Measurements from ENCODE around the gene CNTNAP5.

CNTNAP5 gene

GRCh38 chr2:124162256-124162655 lies 137.2 kb downstream of the CNTNAP5 start:
- no peak for DNase-seq

GRCh38 chr2:124163840-124164239 lies 138.8 kb downstream of the CNTNAP5 start:
- DNase-seq: no peak

- DNase-seq: no peak
Observed at GRCh38 chr2:124165698-124166097, 140.6 kb downstream of the CNTNAP5 start.

DNA sequence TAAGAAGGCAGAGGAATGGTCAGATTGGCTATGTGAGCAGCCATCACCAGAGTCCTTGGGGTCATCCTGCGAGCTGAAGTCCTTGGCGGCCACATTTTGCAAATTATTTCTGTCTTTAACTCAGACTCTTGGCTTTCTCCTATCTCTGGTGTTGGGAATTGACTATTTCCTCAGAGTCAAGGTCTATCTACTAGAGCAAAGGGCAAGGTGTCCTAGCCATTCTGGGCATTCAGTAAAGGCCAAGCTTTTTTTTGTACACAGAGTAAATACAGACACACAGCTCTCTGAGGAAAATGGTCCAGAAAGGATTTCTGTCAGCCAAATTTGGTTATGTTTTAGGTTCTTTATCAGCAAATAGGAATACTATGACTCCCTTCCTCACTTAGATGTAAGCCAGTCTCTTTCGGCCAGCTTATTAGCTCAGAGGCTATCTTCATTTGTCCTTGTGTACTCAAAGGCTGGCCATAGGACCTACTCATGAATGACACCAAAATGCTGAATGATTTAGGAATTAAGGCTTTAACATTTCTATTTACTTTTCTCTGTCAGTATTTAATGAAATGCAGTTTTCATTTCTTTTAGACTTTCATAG lies 146.5 kb downstream of the CNTNAP5 start:
- DNase-seq: no peak

DNA sequence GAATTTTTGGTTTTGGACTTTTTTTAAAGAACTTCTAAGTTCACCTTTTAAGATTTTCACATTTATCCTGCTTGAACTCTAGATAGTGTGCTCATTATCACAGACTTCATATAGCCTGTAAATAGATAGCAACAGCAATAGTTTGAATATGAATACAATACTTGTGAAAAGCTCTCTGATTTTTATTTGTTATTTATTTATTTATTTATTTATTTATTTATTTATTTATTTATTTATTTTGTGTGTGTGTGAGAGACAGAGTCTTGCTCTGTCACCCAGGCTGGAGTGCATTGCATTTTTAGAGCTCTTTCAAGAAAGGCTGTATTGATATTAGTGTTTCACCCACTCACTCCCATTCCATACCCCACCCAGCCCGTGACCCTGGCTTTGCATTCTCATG lies 153.6 kb downstream of the CNTNAP5 start:
- DNase-seq: no peak

DNA sequence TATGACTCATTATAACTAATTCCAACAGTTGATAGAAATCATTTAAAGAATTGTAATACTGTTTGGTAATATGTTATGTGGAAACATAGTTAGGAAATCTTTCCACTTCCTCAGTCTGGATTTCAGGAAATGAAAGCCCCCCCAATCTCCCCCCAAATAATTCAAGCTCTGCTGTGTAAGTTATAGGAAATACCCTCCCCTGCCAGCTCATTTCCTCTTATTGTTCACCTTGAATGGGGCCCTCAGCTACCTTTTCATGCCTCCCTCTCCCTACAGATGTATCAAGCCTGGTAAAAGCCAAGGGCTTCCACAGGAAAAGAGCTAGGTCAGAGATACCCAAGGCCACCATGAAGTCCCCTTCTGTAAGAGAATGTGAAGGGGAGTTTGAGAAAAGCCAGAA lies 155.5 kb downstream of the CNTNAP5 start:
- DNase-seq: no peak

GRCh38 chr2:124186801-124187200 lies 161.7 kb downstream of the CNTNAP5 start:
- DNase-seq: no peak

GRCh38 chr2:124187948-124188347 lies 162.9 kb downstream of the CNTNAP5 start:
- no peak for DNase-seq

DNA sequence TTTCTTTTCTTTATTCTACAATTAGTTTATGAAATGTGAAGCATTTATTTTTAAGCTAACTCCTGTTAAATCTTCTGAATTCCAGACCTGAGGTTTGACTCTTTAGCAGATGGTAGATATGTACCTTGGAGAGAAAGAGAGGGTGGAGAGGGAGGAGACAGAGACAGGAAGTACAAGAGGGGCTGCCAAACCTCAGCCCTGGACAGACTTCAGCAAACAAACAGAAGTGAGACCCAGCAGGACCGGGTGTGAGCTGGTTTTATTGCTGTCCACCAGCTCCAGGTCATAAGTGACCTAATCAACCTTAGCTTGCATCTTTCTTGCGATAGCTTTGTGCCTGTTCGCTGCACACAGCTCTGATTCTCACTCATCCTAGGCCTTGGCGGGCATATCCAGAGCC lies 168.6 kb downstream of the CNTNAP5 start:
- DNase-seq: no peak

DNA sequence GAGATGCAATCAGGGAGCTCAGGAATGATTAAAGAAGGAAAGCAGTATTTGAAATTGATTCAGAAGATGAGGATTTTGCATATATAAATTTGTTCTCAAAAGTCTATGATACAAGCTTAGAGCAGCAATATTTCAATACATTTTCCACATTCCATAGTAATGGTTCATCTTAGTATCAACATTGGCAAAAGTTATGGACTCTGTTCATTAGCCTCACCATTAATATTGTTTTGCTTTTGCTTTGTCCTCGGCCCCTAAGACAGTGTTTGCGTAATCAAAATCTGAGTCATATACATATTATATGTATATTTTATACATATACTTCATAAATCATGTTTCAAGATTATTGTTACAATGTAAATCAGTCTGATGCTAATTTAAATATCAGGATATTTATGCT lies 176.6 kb downstream of the CNTNAP5 start:
- DNase-seq: no peak

DNA sequence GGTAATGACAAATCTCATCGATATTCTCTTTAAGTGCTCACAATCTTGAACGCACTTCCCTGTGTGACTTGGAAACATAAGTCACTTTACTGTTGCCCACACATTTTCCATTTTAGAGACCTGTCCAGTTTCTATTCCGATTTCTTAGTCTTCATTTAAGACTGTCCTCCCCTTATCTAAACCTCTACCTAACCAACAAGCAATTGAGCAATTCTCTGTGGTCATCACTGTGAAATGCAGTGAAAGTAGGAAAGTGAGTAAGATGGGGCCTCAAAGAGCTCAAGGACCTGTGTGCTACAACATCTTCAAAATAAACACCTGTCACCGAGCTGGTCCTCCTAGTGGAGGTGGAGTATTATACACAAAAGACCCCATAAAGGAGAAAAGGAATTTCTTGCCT lies 184.4 kb downstream of the CNTNAP5 start:
- peak; percentile 9 for DNase-seq

GRCh38 chr2:124211461-124211860 lies 186.4 kb downstream of the CNTNAP5 start:
- DNase-seq: no peak

DNA sequence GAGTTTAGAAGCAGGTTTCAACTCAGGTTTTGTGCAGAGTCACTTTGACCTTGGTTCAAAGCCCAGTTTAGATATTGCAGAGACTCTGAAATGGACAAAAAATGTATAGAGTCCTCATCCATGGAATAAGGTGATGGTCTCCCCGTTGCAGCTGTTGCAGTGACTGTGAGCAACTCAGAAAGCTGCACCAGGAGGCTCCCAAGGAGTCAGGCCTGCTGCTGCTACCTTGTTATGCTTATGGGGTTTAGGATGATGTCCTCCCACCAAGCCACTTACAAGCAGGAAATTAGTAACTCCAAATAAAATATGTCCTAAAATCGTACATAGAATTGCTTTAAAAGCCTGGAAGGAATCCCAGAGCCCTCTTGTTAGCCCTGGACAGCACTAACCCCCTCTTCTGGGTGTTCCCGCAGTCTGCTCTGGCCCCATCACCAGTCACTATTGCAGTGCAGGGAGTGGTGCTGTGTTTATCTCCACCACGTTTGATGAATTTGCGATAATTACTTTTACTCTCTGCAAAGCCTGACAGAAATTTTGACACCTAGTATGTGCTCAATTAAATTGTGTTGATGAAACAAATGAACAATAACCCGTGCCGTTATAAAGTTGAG lies 189.0 kb downstream of the CNTNAP5 start:
- no peak for DNase-seq

GRCh38 chr2:124246170-124246569 lies 221.1 kb downstream of the CNTNAP5 start:
- no peak for DNase-seq

DNA sequence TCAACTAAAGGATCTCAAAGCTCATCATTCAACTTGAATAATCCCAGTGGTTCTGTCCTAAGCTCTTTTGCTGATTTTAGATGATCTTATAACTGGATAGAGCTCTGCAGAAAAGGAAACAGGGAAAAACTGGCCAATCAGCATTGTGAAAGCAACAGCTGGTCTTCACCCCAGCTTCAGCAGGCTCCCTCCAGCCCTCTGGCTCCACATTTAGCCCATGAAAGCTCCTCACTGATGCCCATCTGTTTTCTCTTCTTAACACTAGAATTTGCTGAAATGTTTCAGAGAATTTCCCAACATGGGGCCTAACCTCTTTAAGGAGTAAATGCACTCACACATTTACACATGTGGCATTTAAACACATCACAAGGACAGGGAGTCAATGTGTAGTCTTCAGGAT lies 223.3 kb downstream of the CNTNAP5 start:
- no peak for DNase-seq

GRCh38 chr2:124250433-124250832 lies 225.3 kb downstream of the CNTNAP5 start:
- no peak for DNase-seq

DNA sequence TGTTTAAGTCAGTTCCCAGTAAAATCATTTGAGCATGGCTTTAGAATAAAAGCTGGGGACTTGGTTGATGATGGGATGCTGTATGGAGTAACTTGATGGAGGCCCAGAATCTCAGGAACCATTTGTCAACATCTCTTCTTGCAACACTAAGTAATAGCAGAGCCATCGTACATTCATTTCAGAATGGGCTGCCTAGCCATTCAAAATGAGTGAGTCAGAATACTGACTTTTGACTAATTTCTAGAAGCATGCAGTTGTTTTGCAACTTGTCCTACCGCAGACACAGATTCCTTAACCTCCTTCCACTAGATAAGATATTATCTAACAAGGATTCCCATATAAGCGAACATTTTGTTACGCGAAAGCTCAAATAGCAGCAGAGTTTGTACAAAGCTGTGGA lies 229.5 kb downstream of the CNTNAP5 start:
- no peak for DNase-seq

- no peak for DNase-seq
Observed at GRCh38 chr2:124257120-124257519, 232.0 kb downstream of the CNTNAP5 start.

DNA sequence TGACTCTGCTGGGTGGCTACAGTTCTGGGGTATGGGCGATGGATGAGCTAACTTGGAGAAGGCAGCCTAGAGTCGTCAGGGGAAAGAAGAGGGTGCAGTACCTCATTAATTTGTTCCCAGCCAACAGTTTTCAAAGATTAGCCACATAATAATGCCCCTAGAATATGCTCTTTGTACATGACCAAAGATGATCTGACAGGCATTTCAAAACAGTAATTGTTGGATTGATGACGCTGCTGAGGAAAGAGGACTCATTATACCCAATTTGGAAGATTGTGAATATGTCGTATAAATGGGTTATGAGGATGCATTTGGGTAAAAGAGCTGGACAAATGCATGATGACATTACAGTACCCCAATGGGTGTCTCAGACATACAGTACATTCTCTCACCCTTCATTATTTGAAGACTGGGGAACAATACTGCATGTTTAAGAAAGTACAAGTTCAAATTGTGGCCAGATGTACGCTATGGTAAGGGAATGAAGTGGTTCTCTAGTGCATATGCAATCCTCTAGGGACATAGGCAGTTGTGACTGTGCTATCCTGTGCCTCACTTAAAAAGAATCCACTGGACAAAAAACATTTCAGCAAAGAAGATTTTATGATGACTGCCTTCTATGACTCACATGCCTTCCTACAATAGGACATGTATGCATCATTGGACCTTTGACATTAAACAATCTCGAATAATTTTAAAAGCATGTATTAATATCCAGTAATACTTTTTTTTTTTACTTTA lies 233.2 kb downstream of the CNTNAP5 start:
- no peak for DNase-seq

- DNase-seq: no peak
Observed at GRCh38 chr2:124261456-124261855, 236.4 kb downstream of the CNTNAP5 start.

DNA sequence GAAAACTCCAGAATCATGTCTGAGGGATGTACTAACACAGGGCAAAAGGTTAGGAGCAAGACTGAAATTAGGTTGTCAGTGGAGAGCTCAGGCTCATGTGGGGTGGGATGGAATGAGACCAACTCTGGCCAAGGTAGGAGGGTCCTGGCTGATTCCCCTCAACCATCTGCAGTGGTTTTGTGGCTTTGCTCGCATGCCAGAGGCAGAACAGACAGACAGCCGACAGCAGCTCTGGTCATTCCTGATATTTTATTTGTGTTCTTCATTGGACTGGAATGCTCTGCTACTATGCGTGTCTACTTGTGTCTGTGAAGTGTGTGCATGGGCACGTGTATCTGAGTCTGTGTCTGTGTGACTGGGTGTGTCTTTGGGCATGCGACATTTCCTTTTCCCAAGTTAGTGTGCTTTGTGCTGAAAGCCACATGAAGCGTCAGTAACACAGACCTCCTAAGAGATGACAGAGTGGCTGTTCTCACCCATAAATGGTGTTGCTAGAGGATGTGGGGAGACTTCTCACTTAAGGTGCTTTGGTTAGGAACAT lies 239.5 kb downstream of the CNTNAP5 start:
- DNase-seq: no peak

DNA sequence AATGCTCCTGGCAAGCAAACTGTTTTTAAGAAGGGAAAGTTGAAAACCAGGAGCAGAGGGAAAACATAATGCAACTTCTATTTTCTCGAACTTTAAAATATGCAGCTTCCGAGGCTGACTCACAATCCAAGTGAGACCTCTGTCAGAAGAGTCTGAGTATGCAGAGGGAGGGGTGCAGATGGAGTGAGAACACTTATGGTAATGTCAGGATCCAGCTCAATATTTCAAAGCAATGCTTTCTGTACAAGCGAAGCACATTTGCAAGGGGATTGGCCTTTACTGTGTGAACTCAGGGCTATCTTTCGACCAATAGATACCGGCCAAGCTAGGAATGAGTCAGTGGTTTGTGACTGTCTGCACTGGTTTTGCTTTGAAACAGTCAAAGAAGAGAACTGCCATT lies 242.7 kb downstream of the CNTNAP5 start:
- peak; percentile 4 for DNase-seq

DNA sequence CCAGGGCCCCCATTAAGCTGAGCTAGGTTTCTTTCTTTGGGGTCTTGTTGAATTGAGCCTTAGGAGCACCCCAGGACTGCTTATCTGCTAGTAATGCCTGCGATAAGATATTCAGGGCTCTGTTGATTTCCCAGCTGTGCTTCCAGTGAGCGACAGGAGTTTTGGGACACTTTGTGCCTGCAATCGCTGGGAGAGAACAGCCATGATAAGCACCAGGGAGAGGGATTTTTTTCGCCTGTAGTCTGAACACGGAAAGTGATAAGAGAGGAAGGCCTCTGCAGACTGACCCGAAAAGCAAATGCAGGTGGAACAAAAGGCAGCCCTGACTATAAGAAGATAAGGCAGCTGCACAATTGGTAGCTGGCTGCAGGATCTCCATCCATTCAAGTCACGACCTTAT lies 244.3 kb downstream of the CNTNAP5 start:
- DNase-seq: no peak

GRCh38 chr2:124272261-124272841 lies 247.3 kb downstream of the CNTNAP5 start:
- no peak for DNase-seq

Measured in OCI-M1 (cell line).